ENCODE data around the gene CDH15. TPM values are rescaled to one million over a fixed set of nuclear protein-coding genes. Genes with fewer than 3 reads are reported as not detected.
"Not testable (repeated sequence)": the region's sequence is repeated elsewhere in the genome, so short reads cannot be mapped to it uniquely, and the experiment has no call there.

The CDH15 gene
- total RNA-seq, 1 experiment from 2014 or later: 0.46 TPM

DNA sequence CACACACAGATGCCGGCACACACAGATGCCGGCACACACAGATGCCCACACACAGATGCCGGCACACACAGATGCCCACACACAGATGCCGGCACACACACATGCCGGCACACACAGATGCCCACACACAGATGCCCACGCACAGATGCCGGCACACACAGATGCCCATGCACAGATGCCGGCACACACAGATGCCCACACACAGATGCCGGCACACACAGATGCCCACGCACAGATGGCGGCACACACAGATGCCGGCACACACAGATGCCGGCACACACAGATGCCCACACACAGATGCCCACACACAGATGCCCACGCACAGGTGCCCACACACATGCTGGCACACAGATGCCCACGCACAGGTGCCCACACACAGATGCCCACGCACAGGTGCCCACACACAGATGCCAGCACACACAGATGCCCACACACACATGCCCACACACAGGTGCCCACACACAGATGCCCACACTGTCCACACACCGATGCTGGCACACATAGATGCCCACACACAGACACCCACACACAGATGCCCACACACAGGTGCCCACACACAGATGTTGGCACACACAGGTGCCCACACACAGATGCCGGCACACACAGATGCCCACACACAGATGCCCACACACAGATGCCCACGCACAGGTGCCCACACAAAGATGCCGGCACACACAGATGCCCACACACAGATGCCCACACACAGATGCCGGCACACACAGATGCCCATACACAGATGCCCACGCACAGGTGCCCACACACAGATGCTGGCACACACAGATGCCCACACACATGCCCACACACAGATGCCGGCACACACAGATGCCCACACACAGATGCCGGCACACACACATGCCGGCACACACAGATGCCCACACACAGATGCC, 17.2 kb downstream of the CDH15 start:
- H3K27ac Mint-ChIP-seq; DNase-seq (ENCODE audit: low spot score); CTCF ChIA-PET; H3K9me3 Mint-ChIP-seq; ATAC-seq; H3K27me3 Mint-ChIP-seq (ENCODE audit: low read depth); H3K4me1 Mint-ChIP-seq; POLR2A ChIA-PET; H3K4me3 Mint-ChIP-seq; H3K36me3 Mint-ChIP-seq: not testable (repeated sequence)

DNA sequence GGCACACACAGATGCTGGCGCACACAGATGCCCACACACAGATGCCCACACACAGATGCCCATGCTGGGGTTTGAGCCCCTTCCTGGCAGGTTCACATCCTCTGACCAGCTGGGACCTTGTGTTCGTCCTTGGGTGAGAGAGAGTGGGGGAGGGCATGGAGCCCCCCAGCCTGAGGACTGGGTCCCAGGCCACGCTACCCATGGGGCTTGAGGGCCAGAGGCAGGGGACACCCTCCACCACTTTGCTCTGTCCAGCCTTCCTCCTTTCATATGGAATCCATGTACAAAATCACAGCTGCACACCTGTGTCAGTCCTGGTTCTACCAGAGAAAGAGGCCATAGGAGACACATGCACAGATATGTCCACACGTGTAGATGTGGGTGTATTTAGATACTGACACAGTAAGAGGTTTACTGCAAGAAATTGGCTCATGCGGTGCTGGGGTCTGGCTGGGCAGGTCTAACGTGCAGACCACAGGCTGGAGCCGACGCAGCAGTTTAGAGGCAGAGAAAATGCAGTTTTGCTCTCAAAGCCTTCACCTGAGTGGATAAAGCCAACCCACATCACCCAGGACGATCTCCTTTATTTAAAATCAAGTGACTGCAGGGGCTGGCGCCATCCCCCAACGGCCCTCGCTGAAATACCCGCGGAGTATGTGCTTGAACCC, 17.9 kb downstream of the CDH15 start:
- POLR2A ChIA-PET: no interaction called here
- no peaks in the 10 kb centered on the region for H3K36me3 Mint-ChIP-seq
- ATAC-seq: no peak
- H3K9me3 Mint-ChIP-seq: no peaks in the 10 kb centered on the region
- CTCF ChIA-PET: no interaction called here
- no peak for DNase-seq (ENCODE audit: low spot score)
- peaks cover 3% of the 10 kb centered on the region for H3K27me3 Mint-ChIP-seq (ENCODE audit: low read depth)
- no peaks in the 10 kb centered on the region for H3K4me1 Mint-ChIP-seq
- no peak overlapping the region for H3K4me3 Mint-ChIP-seq
- TF ChIP-seq ZNF138 (CRISPR knock-in tag; conservative IDR thresholded peaks at IDR 0.05): no peak
- TF ChIP-seq NFATC4 (CRISPR knock-in tag; IDR thresholded peaks at IDR 0.05): no peak
- no peak for TF ChIP-seq IRF1 (CRISPR knock-in tag; IDR thresholded peaks at IDR 0.05)
- no peak for TF ChIP-seq PRRX2 (CRISPR knock-in tag; IDR thresholded peaks at IDR 0.05)
- no peak for TF ChIP-seq GABPB1 (CRISPR knock-in tag; IDR thresholded peaks at IDR 0.05)
- TF ChIP-seq IRF2 (CRISPR knock-in tag; IDR thresholded peaks at IDR 0.05; ENCODE audit: borderline replicate concordance, low read depth): no peak
- TF ChIP-seq EMX1 (CRISPR knock-in tag; IDR thresholded peaks at IDR 0.05): no peak
- TF ChIP-seq, protein P1, sequence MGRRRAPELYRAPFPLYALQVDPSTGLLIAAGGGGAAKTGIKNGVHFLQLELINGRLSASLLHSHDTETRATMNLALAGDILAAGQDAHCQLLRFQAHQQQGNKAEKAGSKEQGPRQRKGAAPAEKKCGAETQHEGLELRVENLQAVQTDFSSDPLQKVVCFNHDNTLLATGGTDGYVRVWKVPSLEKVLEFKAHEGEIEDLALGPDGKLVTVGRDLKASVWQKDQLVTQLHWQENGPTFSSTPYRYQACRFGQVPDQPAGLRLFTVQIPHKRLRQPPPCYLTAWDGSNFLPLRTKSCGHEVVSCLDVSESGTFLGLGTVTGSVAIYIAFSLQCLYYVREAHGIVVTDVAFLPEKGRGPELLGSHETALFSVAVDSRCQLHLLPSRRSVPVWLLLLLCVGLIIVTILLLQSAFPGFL (CRISPR knock-in tag; IDR thresholded peaks at IDR 0.05; ENCODE audit: borderline replicate concordance): no peak
- no peak for TF ChIP-seq ZNF425 (CRISPR knock-in tag; conservative IDR thresholded peaks at IDR 0.05)
- TF ChIP-seq ETV6 (CRISPR knock-in tag; IDR thresholded peaks at IDR 0.05): no peak
- H3K27ac Mint-ChIP-seq: no peak overlapping the region

DNA sequence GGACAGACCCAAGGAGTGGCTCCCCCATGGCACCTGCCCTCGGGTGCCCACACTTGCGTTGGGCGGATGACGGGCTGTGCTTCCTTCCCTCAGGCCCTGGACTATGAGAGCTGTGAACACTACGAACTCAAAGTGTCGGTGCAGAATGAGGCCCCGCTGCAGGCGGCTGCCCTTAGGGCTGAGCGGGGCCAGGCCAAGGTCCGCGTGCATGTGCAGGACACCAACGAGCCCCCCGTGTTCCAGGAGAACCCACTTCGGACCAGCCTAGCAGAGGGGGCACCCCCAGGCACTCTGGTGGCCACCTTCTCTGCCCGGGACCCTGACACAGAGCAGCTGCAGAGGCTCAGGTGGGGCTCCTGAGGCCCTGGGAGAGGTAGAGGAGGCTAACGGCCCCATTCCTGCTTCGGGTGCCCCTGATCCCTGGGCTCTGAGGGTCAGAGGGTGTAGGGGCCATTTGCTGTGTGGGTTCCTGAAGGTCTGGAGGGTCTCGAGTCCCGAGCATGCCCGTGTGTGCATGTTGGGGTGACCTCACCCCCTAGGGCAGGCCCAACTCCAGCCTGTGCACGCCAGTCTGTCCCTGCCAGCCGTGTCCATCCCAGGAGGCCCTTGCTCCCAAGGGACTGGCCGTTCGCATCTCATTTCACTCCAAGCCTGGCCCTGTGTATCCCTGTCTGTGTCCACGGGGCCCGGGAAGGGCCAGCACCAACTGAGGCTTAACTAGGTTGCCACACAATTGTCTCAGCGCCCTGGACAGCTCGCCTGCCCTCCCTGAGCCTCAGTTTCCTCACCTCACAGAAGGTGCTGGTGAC, 18.8 kb downstream of the CDH15 start:
- H3K36me3 Mint-ChIP-seq: no peaks in the 10 kb centered on the region
- CTCF ChIA-PET: no interaction called here
- no peak overlapping the region for H3K27ac Mint-ChIP-seq
- peaks cover 3% of the 10 kb centered on the region for H3K27me3 Mint-ChIP-seq (ENCODE audit: low read depth)
- H3K4me3 Mint-ChIP-seq: no peak overlapping the region
- no peaks in the 10 kb centered on the region for H3K4me1 Mint-ChIP-seq
- POLR2A ChIA-PET: no interaction called here
- ATAC-seq (no peak), DNase-seq (ENCODE audit: low spot score) (no peak)
- H3K9me3 Mint-ChIP-seq: no peaks in the 10 kb centered on the region
- no peak for TF ChIP-seq RELA (CRISPR knock-in tag; IDR thresholded peaks at IDR 0.05; ENCODE audit: borderline replicate concordance)
- no peak for TF ChIP-seq CREB1 (CRISPR knock-in tag; IDR thresholded peaks at IDR 0.05)
- no peak for TF ChIP-seq ATF3 (CRISPR knock-in tag; conservative IDR thresholded peaks at IDR 0.05)
- TF ChIP-seq ATF2 (CRISPR knock-in tag; IDR thresholded peaks at IDR 0.05; ENCODE audit: borderline replicate concordance, low read depth): no peak
- no peak for TF ChIP-seq MXD4 (CRISPR knock-in tag; IDR thresholded peaks at IDR 0.05; ENCODE audit: borderline replicate concordance)
- TF ChIP-seq, protein P2, sequence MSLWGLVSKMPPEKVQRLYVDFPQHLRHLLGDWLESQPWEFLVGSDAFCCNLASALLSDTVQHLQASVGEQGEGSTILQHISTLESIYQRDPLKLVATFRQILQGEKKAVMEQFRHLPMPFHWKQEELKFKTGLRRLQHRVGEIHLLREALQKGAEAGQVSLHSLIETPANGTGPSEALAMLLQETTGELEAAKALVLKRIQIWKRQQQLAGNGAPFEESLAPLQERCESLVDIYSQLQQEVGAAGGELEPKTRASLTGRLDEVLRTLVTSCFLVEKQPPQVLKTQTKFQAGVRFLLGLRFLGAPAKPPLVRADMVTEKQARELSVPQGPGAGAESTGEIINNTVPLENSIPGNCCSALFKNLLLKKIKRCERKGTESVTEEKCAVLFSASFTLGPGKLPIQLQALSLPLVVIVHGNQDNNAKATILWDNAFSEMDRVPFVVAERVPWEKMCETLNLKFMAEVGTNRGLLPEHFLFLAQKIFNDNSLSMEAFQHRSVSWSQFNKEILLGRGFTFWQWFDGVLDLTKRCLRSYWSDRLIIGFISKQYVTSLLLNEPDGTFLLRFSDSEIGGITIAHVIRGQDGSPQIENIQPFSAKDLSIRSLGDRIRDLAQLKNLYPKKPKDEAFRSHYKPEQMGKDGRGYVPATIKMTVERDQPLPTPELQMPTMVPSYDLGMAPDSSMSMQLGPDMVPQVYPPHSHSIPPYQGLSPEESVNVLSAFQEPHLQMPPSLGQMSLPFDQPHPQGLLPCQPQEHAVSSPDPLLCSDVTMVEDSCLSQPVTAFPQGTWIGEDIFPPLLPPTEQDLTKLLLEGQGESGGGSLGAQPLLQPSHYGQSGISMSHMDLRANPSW (CRISPR knock-in tag; conservative IDR thresholded peaks at IDR 0.05; ENCODE audit: low read depth): no peak
- no peak for TF ChIP-seq ZNF425 (CRISPR knock-in tag; conservative IDR thresholded peaks at IDR 0.05)

Measured in WTC11 (cell line).